K562 treated with DMSO at 1 percent for 4 hours (cell line): Measurements from ENCODE around the gene NR2F1-AS1. TPM values are rescaled to one million over a fixed set of nuclear protein-coding genes. Genes with fewer than 3 reads are reported as not detected.

Experiments used
- total RNA-seq: library from RNA; unstranded; fragments of 300-600 nt; gene quantifications from 2 replicates; pipeline ENCODE4 v1.2.3, GENCODE V29; 2022; ENCODE audit not compliant: insufficient read depth

NR2F1-AS1 gene
- total RNA-seq, result not detected in 2 replicates

GRCh38 chr5:93580927-93581445, at the start of gene NR2F1-AS1:
TSS of gene NR2F1-AS1 (minus strand) at chr5:93581219.

GRCh38 chr5:93582677-93583438, 1.8 kb upstream of the NR2F1-AS1 start, which contains the start of gene NR2F1:
TSS of gene NR2F1 (plus strand) at chr5:93583222. CDS start at chr5:93585024, 1,802 bp downstream.

Other genes starting within 250 kb of the NR2F1-AS1 start
- gene NR2F1, start 2.0 kb upstream of the NR2F1-AS1 start, total RNA-seq, result not detected in 2 replicates
- not detected in 2 replicates for gene POU5F2, start 160.4 kb upstream of the NR2F1-AS1 start, total RNA-seq